ENCODE results near the gene SMARCC2. TPM values are rescaled to one million over a fixed set of nuclear protein-coding genes. Genes with fewer than 3 reads are reported as not detected.

Gene SMARCC2
- total RNA-seq, 4 donors from 2014 or later = 63.8 to 231 (median 135) TPM

DNA sequence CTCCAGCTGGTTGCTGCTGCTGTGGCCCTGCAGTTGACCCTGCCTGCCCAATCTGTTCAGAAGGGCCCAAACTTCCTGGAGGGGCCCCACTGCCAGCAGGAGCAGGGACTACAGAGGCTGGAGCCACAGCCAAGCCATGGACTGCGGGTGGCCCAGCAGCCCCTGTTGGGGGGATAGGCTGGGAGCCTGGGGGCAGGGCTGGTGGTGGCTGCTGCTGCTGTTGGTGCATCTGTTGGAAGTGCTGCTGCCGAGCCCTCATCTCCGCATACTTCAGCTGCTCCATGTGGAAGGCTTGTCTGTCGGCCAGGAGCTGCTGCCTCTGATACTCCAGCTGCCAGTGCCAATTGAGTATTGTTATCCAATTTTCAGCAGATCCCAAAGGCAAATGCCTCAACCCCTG lies 23.9 kb downstream of the SMARCC2 start:
- intact Hi-C loops (cut with DNase I; ENCODE audit: low total_unique reads) = loop anchor here (5.0 kb wide), 1 partner anchor 1527 kb away; the partner anchor contains the start of gene OS9
- H3K27ac ChIP-seq = peak overlapping the region in 1 of 4 donors; percentile 99
- WGBS, 2 donors (ENCODE audit: low coverage in 1 of 2) = 81% methylated on average over 3 of the region's 4 CpGs; no CpG with 5 or more reads in 1 of the 2 donors

DNA sequence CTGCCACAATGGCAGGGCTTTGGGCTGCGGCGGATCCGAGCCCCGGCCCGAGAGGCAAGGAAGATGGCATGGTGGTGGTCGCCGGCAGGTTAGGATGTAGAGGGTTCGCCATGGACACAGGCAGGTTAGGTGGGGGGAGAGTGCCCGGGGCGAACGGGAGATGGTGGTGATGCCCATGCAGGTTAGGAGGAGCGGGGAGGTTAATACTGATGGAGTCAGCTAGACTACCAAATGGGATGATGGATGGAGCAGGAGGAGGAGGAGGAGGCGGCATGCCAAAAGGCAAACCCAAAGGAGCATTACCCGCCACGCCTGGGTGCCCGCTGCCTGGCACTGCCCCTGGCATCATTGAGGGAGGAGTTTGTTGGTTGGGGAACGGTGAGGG lies 24.9 kb downstream of the SMARCC2 start:
- H3K27ac ChIP-seq = peak overlapping the region in 2 of 4 donors; percentile 98 to 99
- peaks cover 4 to 30% (median 28%) of the 10 kb centered on the region in 4 donors for H3K4me1 ChIP-seq
- H3K4me3 ChIP-seq = no peak overlapping the region
- WGBS, 2 donors (ENCODE audit: low coverage in 1 of 2) = 73 to 92% methylated on average over 4 to 17 of the region's 17 CpGs
- TF ChIP-seq POLR2AphosphoS5 (IDR thresholded peaks at IDR 0.05) = peak in 1 of 3 donors; percentile 40
- TF ChIP-seq EP300 (IDR thresholded peaks at IDR 0.05; ENCODE audit: low read depth) = no peak
- H3K27me3 ChIP-seq = no peaks in the 10 kb centered on the region
- in situ Hi-C loops (cut with MboI; ENCODE audit: low pct_ligation_motif_present in 1 of 4, low pct_unique_long_range_greater_than_20kb in 1 of 4, low sequenced_read_pairs in 3 of 4) = no loop called here
- DNase-seq = no peak
- H3K36me3 ChIP-seq = peaks cover 0 to 57% (median 20%) of the 10 kb centered on the region in 4 donors
- intact Hi-C loops (cut with DNase I; ENCODE audit: low total_unique reads) = no loop called here
- H3K9me3 ChIP-seq = no peaks in the 10 kb centered on the region

More for the DNA sequence above, 23.9 kb downstream of the SMARCC2 start:
- peaks cover 4 to 19% (median 18%) of the 10 kb centered on the region in 4 donors for H3K4me1 ChIP-seq
- DNase-seq = no peak
- in situ Hi-C loops (cut with MboI; ENCODE audit: low pct_ligation_motif_present in 1 of 4, low pct_unique_long_range_greater_than_20kb in 1 of 4, low sequenced_read_pairs in 3 of 4) = no loop called here
- H3K4me3 ChIP-seq = no peak overlapping the region
- H3K9me3 ChIP-seq = no peaks in the 10 kb centered on the region
- H3K27me3 ChIP-seq = no peaks in the 10 kb centered on the region
- H3K36me3 ChIP-seq = peaks cover 0 to 60% (median 17%) of the 10 kb centered on the region in 4 donors
- TF ChIP-seq CTCF (IDR thresholded peaks at IDR 0.05) = no peak
- TF ChIP-seq EP300 (IDR thresholded peaks at IDR 0.05; ENCODE audit: low read depth) = no peak
- TF ChIP-seq POLR2AphosphoS5 (IDR thresholded peaks at IDR 0.05) = no peak
- TF ChIP-seq POLR2A (IDR thresholded peaks at IDR 0.05) = no peak

DNA sequence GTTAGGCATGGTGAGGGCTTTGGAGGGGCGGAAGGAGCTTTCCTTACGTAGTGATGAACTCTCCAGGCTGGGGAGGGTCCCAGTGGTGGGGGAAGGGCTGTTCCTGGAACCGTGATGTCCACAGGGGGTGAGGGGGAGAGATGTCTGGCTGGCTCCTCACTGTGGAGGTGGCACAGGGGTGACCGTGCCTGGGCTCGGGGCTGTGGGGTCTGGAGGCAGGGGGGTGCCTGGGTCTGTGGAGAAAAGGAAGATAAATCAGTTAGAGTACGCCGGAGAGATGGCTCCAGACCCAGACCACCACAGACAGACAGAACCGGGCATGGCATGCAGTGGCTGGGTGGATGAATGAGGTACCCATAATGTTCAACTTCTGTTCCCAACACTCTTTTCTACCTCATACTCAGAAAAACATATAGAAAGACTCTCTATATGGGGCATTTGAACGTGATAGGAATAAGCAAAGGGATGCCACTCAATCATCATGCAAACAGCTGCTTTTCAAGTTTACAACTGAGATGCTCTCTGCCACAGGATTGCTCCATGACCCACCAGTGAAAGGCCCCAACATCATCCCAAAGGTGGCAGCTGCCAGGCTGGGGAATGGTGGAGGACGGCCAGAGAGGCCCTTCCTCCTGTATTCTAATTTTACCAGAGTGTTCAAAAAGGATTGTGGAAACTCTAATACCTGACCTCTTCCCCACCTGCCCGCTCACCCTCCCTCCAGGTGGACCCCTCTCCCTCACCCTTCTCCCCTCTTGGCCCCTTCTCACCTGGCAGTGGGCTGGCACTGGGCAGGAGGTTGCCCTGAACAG lies 25.5 kb downstream of the SMARCC2 start:
- TF ChIP-seq POLR2AphosphoS5 (IDR thresholded peaks at IDR 0.05) (peak in 2 of 3 donors; percentile 48 to 60), POLR2A (IDR thresholded peaks at IDR 0.05) (no peak)
- Histone ChIP-seq H3K9me3 (no peaks in the 10 kb centered on the region), H3K4me3 (no peak overlapping the region), H3K36me3 (peaks cover 0 to 51% (median 17%) of the 10 kb centered on the region in 4 donors), H3K27ac (peak overlapping the region; percentile 94 to 100 (median 98)), H3K27me3 (no peaks in the 10 kb centered on the region), H3K4me1 (peaks cover 4 to 30% (median 28%) of the 10 kb centered on the region in 4 donors)
- intact Hi-C loops (cut with DNase I; ENCODE audit: low total_unique reads) (no loop called here), in situ Hi-C loops (cut with MboI; ENCODE audit: low pct_ligation_motif_present in 1 of 4, low pct_unique_long_range_greater_than_20kb in 1 of 4, low sequenced_read_pairs in 3 of 4) (no loop called here)
- no peak for DNase-seq
- 58 to 74% methylated on average over 3 to 11 of the region's 11 CpGs for WGBS, 2 donors (ENCODE audit: low coverage in 1 of 2)

DNA sequence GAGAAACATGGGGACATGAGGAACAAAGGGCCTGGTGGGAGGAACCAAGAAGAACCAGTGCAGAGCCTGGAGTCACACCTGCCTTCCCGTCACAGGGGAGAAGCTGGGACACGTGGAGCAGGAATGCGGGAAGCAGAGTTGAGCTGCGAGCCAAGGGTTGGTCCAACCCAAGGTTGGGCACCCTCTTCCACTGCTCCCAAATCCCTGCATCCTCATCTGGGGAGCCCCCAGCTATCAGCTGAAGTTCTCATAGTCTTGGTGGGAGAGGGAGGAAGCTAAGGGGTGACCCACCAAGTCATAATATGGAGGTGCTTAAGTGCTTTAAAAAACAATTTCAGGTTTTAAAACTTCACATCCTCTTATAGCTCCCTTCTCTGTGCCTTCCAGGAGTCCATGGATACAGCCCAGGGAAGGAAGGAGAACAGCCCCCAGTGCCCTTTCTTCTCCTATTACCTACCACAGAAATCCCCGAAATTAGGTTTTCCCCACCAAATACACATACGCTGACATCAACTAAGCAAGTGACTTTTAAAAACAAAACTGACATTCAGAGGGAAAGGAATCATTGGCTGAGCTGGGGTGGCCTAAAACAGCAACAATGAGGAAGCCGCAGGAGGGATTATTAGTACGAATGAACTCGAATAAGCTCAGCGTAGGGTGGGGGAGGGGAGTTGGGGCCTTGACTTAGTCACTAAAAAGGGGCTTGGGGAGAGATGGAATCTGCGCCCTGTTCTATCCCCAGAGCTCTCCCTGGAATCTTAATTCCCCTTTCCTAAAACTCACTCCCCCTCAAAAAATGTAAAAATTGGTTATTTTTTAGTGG lies 26.6 kb downstream of the SMARCC2 start:
- Histone ChIP-seq H3K4me3 (no peak overlapping the region), H3K9me3 (no peaks in the 10 kb centered on the region), H3K27me3 (no peaks in the 10 kb centered on the region), H3K4me1 (peaks cover 4 to 30% (median 28%) of the 10 kb centered on the region in 4 donors), H3K27ac (peak overlapping the region; percentile 94 to 100 (median 98)), H3K36me3 (peaks cover 0 to 41% (median 13%) of the 10 kb centered on the region in 4 donors)
- in situ Hi-C loops (cut with MboI; ENCODE audit: low pct_ligation_motif_present in 1 of 4, low pct_unique_long_range_greater_than_20kb in 1 of 4, low sequenced_read_pairs in 3 of 4) = no loop called here
- no peak for DNase-seq
- TF ChIP-seq EP300 (IDR thresholded peaks at IDR 0.05; ENCODE audit: low read depth) (no peak), POLR2AphosphoS5 (IDR thresholded peaks at IDR 0.05) (peak in 2 of 3 donors; percentile 63 to 80), POLR2A (IDR thresholded peaks at IDR 0.05) (peak; percentile 33)
- WGBS, 2 donors (ENCODE audit: low coverage in 1 of 2) = 55 to 56% methylated on average over 10 to 11 of the region's 11 CpGs
- intact Hi-C loops (cut with DNase I; ENCODE audit: low total_unique reads) = no loop called here

GRCh38 chr12:56161690-56162351 lies 27.5 kb downstream of the SMARCC2 start:
- DNase-seq = no peak
- WGBS, 2 donors (ENCODE audit: low coverage in 1 of 2) = 54 to 74% methylated on average over 7 to 10 of the region's 10 CpGs
- intact Hi-C loops (cut with DNase I; ENCODE audit: low total_unique reads) = no loop called here

More at GRCh38 chr12:56161690-56162351, 27.5 kb downstream of the SMARCC2 start:
- Histone ChIP-seq H3K27me3 (no peaks in the 10 kb centered on the region), H3K36me3 (peaks cover 0 to 36% (median 11%) of the 10 kb centered on the region in 4 donors), H3K4me3 (peak overlapping the region in 1 of 4 donors; percentile 82), H3K9me3 (no peaks in the 10 kb centered on the region), H3K27ac (peak overlapping the region; percentile 94 to 100 (median 98)), H3K4me1 (peaks cover 4 to 38% (median 36%) of the 10 kb centered on the region in 4 donors)
- in situ Hi-C loops (cut with MboI; ENCODE audit: low pct_ligation_motif_present in 1 of 4, low pct_unique_long_range_greater_than_20kb in 1 of 4, low sequenced_read_pairs in 3 of 4) = no loop called here
- TF ChIP-seq EP300 (IDR thresholded peaks at IDR 0.05; ENCODE audit: low read depth) (no peak), POLR2A (IDR thresholded peaks at IDR 0.05) (no peak), POLR2AphosphoS5 (IDR thresholded peaks at IDR 0.05) (peak in 1 of 3 donors; percentile 4), CTCF (IDR thresholded peaks at IDR 0.05) (no peak)
